ENCODE data around the gene DCAKD.

The DCAKD gene

GRCh38 chr17:45030733-45031132 lies 20.7 kb downstream of the DCAKD start:
- no peak for DNase-seq (ENCODE audit: low spot score)

GRCh38 chr17:45029758-45030423 lies 21.5 kb downstream of the DCAKD start:
- DNase-seq (ENCODE audit: low spot score), result no peak

- no peak for DNase-seq (ENCODE audit: low spot score)
These were observed 22.3 kb downstream of the DCAKD start for GRCh38 chr17:45029096-45029495.

GRCh38 chr17:45022655-45023339 lies 28.6 kb downstream of the DCAKD start:
- no peak for DNase-seq (ENCODE audit: low spot score)

GRCh38 chr17:45022288-45022648 lies 29.2 kb downstream of the DCAKD start:
- no peak for DNase-seq (ENCODE audit: low spot score)

GRCh38 chr17:45021607-45022287 lies 29.7 kb downstream of the DCAKD start:
- DNase-seq (ENCODE audit: low spot score), result peak; percentile 90

GRCh38 chr17:45020354-45021138 lies 30.9 kb downstream of the DCAKD start:
- DNase-seq (ENCODE audit: low spot score), result no peak

GRCh38 chr17:45018848-45019711 lies 32.4 kb downstream of the DCAKD start:
- peak; percentile 73 for DNase-seq (ENCODE audit: low spot score)

GRCh38 chr17:45018514-45018847 lies 33.0 kb downstream of the DCAKD start:
- no peak for DNase-seq (ENCODE audit: low spot score)

GRCh38 chr17:45016823-45017222 lies 34.6 kb downstream of the DCAKD start:
- DNase-seq (ENCODE audit: low spot score), result no peak

GRCh38 chr17:45016237-45016636 lies 35.2 kb downstream of the DCAKD start:
- DNase-seq (ENCODE audit: low spot score), result no peak

- DNase-seq (ENCODE audit: low spot score), result no peak
These were observed 38.1 kb downstream of the DCAKD start for GRCh38 chr17:45013021-45013997.

- no peak for DNase-seq (ENCODE audit: low spot score)
These were observed 39.7 kb downstream of the DCAKD start for GRCh38 chr17:45011767-45012166.

- no peak for DNase-seq (ENCODE audit: low spot score)
These were observed 41.6 kb downstream of the DCAKD start for GRCh38 chr17:45009676-45010467.

GRCh38 chr17:45008216-45008615 lies 43.2 kb downstream of the DCAKD start:
- DNase-seq (ENCODE audit: low spot score), result no peak

- no peak for DNase-seq (ENCODE audit: low spot score)
These were observed 44.4 kb downstream of the DCAKD start for GRCh38 chr17:45006927-45007461.

GRCh38 chr17:45005700-45006099 lies 45.7 kb downstream of the DCAKD start:
- no peak for DNase-seq (ENCODE audit: low spot score)

GRCh38 chr17:45004388-45004787 lies 47.0 kb downstream of the DCAKD start:
- DNase-seq (ENCODE audit: low spot score), result no peak

GRCh38 chr17:45003877-45004276 lies 47.6 kb downstream of the DCAKD start:
- no peak for DNase-seq (ENCODE audit: low spot score)
